Gastroesophageal sphincter (tissue), 4 donors: ENCODE results near the gene SFT2D2. TPM values are rescaled to one million over a fixed set of nuclear protein-coding genes. Genes with fewer than 3 reads are reported as not detected.

ENCODE experiments used
- ATAC-seq: fragments of 150-250 bp; one replicate; pipeline ENCODE4 v1.9.1; 2016; ENCODE audit warnings: mild to moderate bottlenecking, moderate library complexity
- H3K27ac ChIP-seq, 4 donors: fragments of 200-600 bp; sonication (generic) in 3 of 4; 1 replicate in 3 of 4; 2 replicates in 1 of 4; pipeline ENCODE4 v1.5.1; 2016 to 2019
- H3K27me3 ChIP-seq: fragments of 200-600 bp; sonication (generic); one replicate; pipeline ENCODE4 v1.5.1; 2019
- H3K36me3 ChIP-seq, 2 donors: fragments of 200-600 bp; sonication (generic); one replicate each; pipeline ENCODE4 v1.5.1; 2019; ENCODE audit warnings: control low read depth in 1 of 2
- H3K4me1 ChIP-seq, 3 donors: fragments of 200-600 bp; sonication (generic); 1 replicate in 2 of 3; 2 replicates in 1 of 3; pipeline ENCODE4 v1.5.1; 2016 to 2019; ENCODE audit warnings: control low read depth in 2 of 3
- H3K4me3 ChIP-seq, 2 donors: fragments of 200-600 bp; sonication (generic); one replicate each; pipeline ENCODE4 v1.5.1; 2019; ENCODE audit warnings: mild to moderate bottlenecking in 1 of 2, moderate library complexity in 1 of 2
- H3K9me3 ChIP-seq, 3 donors: fragments of 200-600 bp; sonication (generic); one replicate each; pipeline ENCODE4 v1.5.1; 2017 to 2019; ENCODE audit warnings: control low read depth in 2 of 3
- CTCF ChIP-seq, 4 experiments: fragments of 200-600 bp in 2 of 4; fragments of 450-650 bp in 2 of 4; sonication (generic) in 1 of 4; IDR thresholded peaks; one replicate each; pipeline ENCODE4 v1.5.1; 2017 to 2019; ENCODE audit warnings: antibody characterized with exemption in 4 of 4, mild to moderate bottlenecking in 2 of 4, moderate library complexity in 2 of 4
- EP300 ChIP-seq: sonication (generic); formaldehyde crosslinking; IDR thresholded peaks from one replicate; pipeline ENCODE4 v1.6.1; 2017; ENCODE audit warnings: antibody characterized with exemption, mild to moderate bottlenecking
- POLR2A ChIP-seq, 2 donors: fragments of 450-650 bp; IDR thresholded peaks; one replicate each; pipeline ENCODE4 v1.6.1; 2017; ENCODE audit warnings: antibody characterized with exemption in 2 of 2, mild to moderate bottlenecking in 2 of 2, moderate library complexity in 1 of 2
- POLR2AphosphoS5 ChIP-seq: sonication (generic); formaldehyde crosslinking; IDR thresholded peaks from one replicate; pipeline ENCODE4 v1.6.1; 2017; ENCODE audit warnings: antibody characterized with exemption
- WGBS, 2 donors: methylation state at CpG; one replicate each; pipeline ENCODE4 v1.1.5; 2018; ENCODE audit warnings: low coverage in 1 of 2; 5-methylcytosine and 5-hydroxymethylcytosine counted together
- total RNA-seq, 4 donors: library from RNA; depleted of rRNA; stranded (reverse); fragments of >200 nt; gene quantifications; one replicate each; pipeline ENCODE4 v1.1.0, GENCODE V29; 2016

Gene SFT2D2
- total RNA-seq: 10 to 100 TPM; 35.0 to 37.1 (median 36.6) TPM

GRCh38 chr1:168225476-168226190 lies at the start of gene SFT2D2:
Gene SFT2D2 (plus strand): TSS chr1:168226004. CDS start chr1:168226080, 76 bp downstream.
- peak within 1 kb of the TSS; percentile 81 to 92 for H3K4me3 ChIP-seq
- H3K36me3 ChIP-seq: peaks cover 0 to 4% of the 10 kb centered on the region in 2 donors
- TF ChIP-seq POLR2A (IDR thresholded peaks at IDR 0.05) (peak; percentile 64 to 80), CTCF (IDR thresholded peaks at IDR 0.05) (no peak), POLR2AphosphoS5 (peak; percentile 73), EP300 (no peak)
- H3K4me1 ChIP-seq: peaks cover 0 to 49% (median 21%) of the 10 kb centered on the region in 3 donors
- H3K27ac ChIP-seq: peak within 1 kb of the TSS; percentile 67 to 92 (median 90)
- peak; percentile 96 for ATAC-seq
- peaks cover 0 to 4% (median 0%) of the 10 kb centered on the region in 3 donors for H3K9me3 ChIP-seq
- 3% methylated on average over 8 of the region's 58 CpGs; no CpG with 5 or more reads in 1 of the 2 donors for WGBS, 2 donors
- H3K27me3 ChIP-seq: no peaks in the 10 kb centered on the region

- Histone ChIP-seq H3K4me3 (peak overlapping the region; percentile 59 to 66), H3K27me3 (no peaks in the 10 kb centered on the region), H3K27ac (peak overlapping the region; percentile 83 to 96 (median 89)), H3K9me3 (no peaks in the 10 kb centered on the region), H3K4me1 (peaks cover 0 to 16% (median 3%) of the 10 kb centered on the region in 3 donors), H3K36me3 (no peaks in the 10 kb centered on the region)
- TF ChIP-seq POLR2A (IDR thresholded peaks at IDR 0.05) (no peak), EP300 (no peak), CTCF (IDR thresholded peaks at IDR 0.05) (no peak), POLR2AphosphoS5 (no peak)
- ATAC-seq: no peak
- WGBS, 2 donors: 72 to 90% methylated on average over 4 to 5 of the region's 5 CpGs
These were observed 47.6 kb upstream of the SFT2D2 start for GRCh38 chr1:168178227-168178637.

- Histone ChIP-seq H3K27me3 (no peaks in the 10 kb centered on the region), H3K27ac (peak within 1 kb of the TSS; percentile 83 to 96 (median 89)), H3K4me3 (peak within 1 kb of the TSS; percentile 59 to 66), H3K4me1 (peaks cover 0 to 16% (median 3%) of the 10 kb centered on the region in 3 donors), H3K36me3 (no peaks in the 10 kb centered on the region), H3K9me3 (no peaks in the 10 kb centered on the region)
- ATAC-seq: peak; percentile 96
- 0 to 2% methylated on average over 9 to 17 of the region's 56 CpGs for WGBS, 2 donors
- TF ChIP-seq POLR2AphosphoS5: peak; percentile 93
- peak; percentile 52 to 70 for TF ChIP-seq POLR2A (IDR thresholded peaks at IDR 0.05)
- peak; percentile 52 to 79 (median 76) for TF ChIP-seq CTCF (IDR thresholded peaks at IDR 0.05)
- TF ChIP-seq EP300: no peak
These were observed 47.0 kb upstream of the SFT2D2 start, which contains the start of gene TIPRL for GRCh38 chr1:168178638-168179437. Gene TIPRL (plus strand): TSS chr1:168178962. CDS start chr1:168179078, 116 bp downstream.

GRCh38 chr1:168179438-168180147 lies 46.2 kb upstream of the SFT2D2 start:
- WGBS, 2 donors: 2 to 3% methylated on average over 8 to 20 of the region's 20 CpGs
- no peak for ATAC-seq
- H3K4me1 ChIP-seq: peaks cover 0 to 16% (median 3%) of the 10 kb centered on the region in 3 donors

More at GRCh38 chr1:168179438-168180147, 46.2 kb upstream of the SFT2D2 start:
- no peaks in the 10 kb centered on the region for H3K27me3 ChIP-seq
- H3K9me3 ChIP-seq: no peaks in the 10 kb centered on the region
- TF ChIP-seq EP300: no peak
- peak in 1 of 4 experiments; percentile 6 for TF ChIP-seq CTCF (IDR thresholded peaks at IDR 0.05)
- TF ChIP-seq POLR2AphosphoS5: no peak
- no peak for TF ChIP-seq POLR2A (IDR thresholded peaks at IDR 0.05)
- H3K4me3 ChIP-seq: peak overlapping the region; percentile 59 to 66
- H3K36me3 ChIP-seq: peaks cover 0 to 2% of the 10 kb centered on the region in 2 donors
- H3K27ac ChIP-seq: peak overlapping the region; percentile 55 to 96 (median 89)
